Heart left ventricle (tissue), 16 donors: Measurements from ENCODE around the gene SLC7A6. TPM values are rescaled to one million over a fixed set of nuclear protein-coding genes. Genes with fewer than 3 reads are reported as not detected.

Experiments
- ATAC-seq, 4 donors: fragments of 200-7000 bp; cut with Tn5 transposase; one replicate each; pipeline ENCODE4 v1.9.1; 2020 to 2022; ENCODE audit warnings: moderate library complexity in 4 of 4, mild to moderate bottlenecking in 3 of 4, moderate number of reproducible peaks in 1 of 4
- DNase-seq, 5 donors: peaks; one replicate each; pipeline ENCODE4 v3.0.0-alpha.2; 2020
- H3K27ac ChIP-seq, 12 donors: fragments of 200-600 bp; sonication (generic) in 4 of 12; one replicate each; pipeline versions ENCODE4 v1.5.0 to v1.8.0; 2016 to 2022; ENCODE audit warnings: mild to moderate bottlenecking in 2 of 12
- H3K27me3 ChIP-seq, 9 donors: fragments of 200-600 bp; sonication (generic) in 2 of 9; one replicate each; pipeline versions ENCODE4 v1.5.1 to v1.8.0; 2016 to 2022; ENCODE audit warnings: mild to moderate bottlenecking in 3 of 9
- H3K36me3 ChIP-seq, 9 donors: fragments of 200-600 bp; sonication (generic) in 2 of 9; one replicate each; pipeline versions ENCODE4 v1.5.0 to v1.8.0; 2018 to 2022; ENCODE audit warnings: mild to moderate bottlenecking in 2 of 9
- H3K4me1 ChIP-seq, 12 donors: fragments of 200-600 bp; sonication (generic) in 4 of 12; one replicate each; pipeline versions ENCODE4 v1.5.0 to v1.8.0; 2016 to 2022; ENCODE audit warnings: mild to moderate bottlenecking in 3 of 12
- H3K4me3 ChIP-seq, 12 donors: fragments of 200-600 bp; sonication (generic) in 4 of 12; one replicate each; pipeline versions ENCODE4 v1.5.0 to v1.8.0; 2017 to 2022; ENCODE audit warnings: mild to moderate bottlenecking in 9 of 12, moderate library complexity in 4 of 12
- H3K9me3 ChIP-seq, 12 donors: fragments of 200-600 bp; sonication (generic) in 4 of 12; one replicate each; pipeline versions ENCODE4 v1.5.0 to v1.8.0; 2016 to 2022; ENCODE audit warnings: mild to moderate bottlenecking in 1 of 12
- CTCF ChIP-seq, 12 donors: fragments of 200-600 bp; sonication (generic) in 4 of 12; IDR thresholded peaks; one replicate each; pipeline versions ENCODE4 v1.5.0 to v1.8.0; 2018 to 2022; ENCODE audit warnings: antibody characterized with exemption in 12 of 12, mild to moderate bottlenecking in 5 of 12
- POLR2A ChIP-seq, 2 donors: fragments of 450-650 bp; IDR thresholded peaks; one replicate each; pipeline ENCODE4 v1.6.1; 2017; ENCODE audit warnings: antibody characterized with exemption in 2 of 2, mild to moderate bottlenecking in 2 of 2, moderate library complexity in 2 of 2
- whole genome bisulfite sequencing, 4 donors: extraction: QIAGEN DNeasy Blood & Tissue Kit in 2 of 4; methylation state at CpG; one replicate each; pipeline versions ENCODE4 v1.1.5 to v1.1.7; 2013 to 2018; 5-methylcytosine and 5-hydroxymethylcytosine counted together
- intact Hi-C, 10 donors: fragments of 100-400 bp; cut with DNase I; formaldehyde crosslinking; loops; one replicate each; pipeline versions ENCODE4 v1.11.1 to v1.14.2; 2022
- polyA plus RNA-seq, 2 donors: library from polyadenylated mRNA; stranded (reverse); fragments of 200-250 nt; gene quantifications; one replicate each; pipeline ENCODE4 v1.2.3, GENCODE V29; 2013
- total RNA-seq, 9 donors: library from RNA; depleted of rRNA in 2 of 9; stranded (reverse); fragments of >200 nt in 2 of 9; fragmentation: NEBNext Ultra II Directional in 3 of 9; extraction: Animal tissue kit (Norgen Biotek cat#: 25700) in 3 of 9; gene quantifications; one replicate each; pipeline versions ENCODE4 v1.1.0 to v1.2.4, GENCODE V29; 2016 to 2023
- donor health status: ischemic (EF 13 %, LVEDD 7.1; RV severe dilation, severe dysfunction).
- donor health status: healthy with polysubstance abuse.
- donor health status: DM: no; HTN: yes; CAD: no.
- donor health status: DM: no; HTN: no; CAD: no.
- donor health status: ischemic (EF 25% LVEDD 6.9; RV normal size, moderate dysfunction).
- donor health status: ischemic (EF 25% LVEDD 5.7; RV mildly dilated, moderate dysfunction).
- donor health status: healthy.
- donor health status: DM: yes; HTN: yes; CAD: no.
- donor health status: ischemic (EF 35%, LVEDD 5.7; RV mildly dilated, moderate dysfunction).
- donor health status: nonischemic (EF 11% LVEDD 7.7; RV severe dilation, severe dysfunction).
- donor health status: DM: yes; HTN: yes; CAD: no.
- donor health status: PGD.
- donor health status: ischemic (EF 29% LVEDD 5.4; RV normal size, mild dysfunction).
- donor health status: nonischemic (EF 23%, LVEDD 6.1; RV moderate dilation, normal function).

The SLC7A6 gene
- total and polyA plus RNA-seq, 11 donors, result 32.7 to 76.0 (median 45.6) TPM

- 53 to 64% (median 57%) methylated on average over 2 to 5 of the region's 5 CpGs for WGBS, 4 donors
- intact Hi-C loops, result loop anchor here in 4 of 10 donors (5.0 to 10.0 kb wide), 2 partner anchors 66 to 1278 kb away; partner anchors contain the start of genes PRMT7 (in 3 of the 4) and SLC7A6OS (in 3 of the 4)
- DNase-seq, result peak in 3 of 5 donors; percentile 39 to 55 (median 45)
- H3K4me3 ChIP-seq, result peak overlapping the region in 9 of 12 donors; percentile 65 to 98 (median 89)
- TF ChIP-seq POLR2A (IDR thresholded peaks at IDR 0.05) (no peak), CTCF (IDR thresholded peaks at IDR 0.05) (no peak)
- H3K9me3 ChIP-seq, result no peaks in the 10 kb centered on the region
- no peaks in the 10 kb centered on the region for H3K27me3 ChIP-seq
- peaks cover 0 to 32% (median 24%) of the 10 kb centered on the region in 9 donors for H3K36me3 ChIP-seq
- H3K27ac ChIP-seq, result peak overlapping the region; percentile 59 to 97 (median 87)
- H3K4me1 ChIP-seq, result peaks cover 4 to 69% (median 51%) of the 10 kb centered on the region in 12 donors
- ATAC-seq, result no peak
Measured at GRCh38 chr16:68246666-68247065, 17.7 kb upstream of the SLC7A6 start.

- 64 to 78% (median 68%) methylated on average over 4 of the region's 4 CpGs for WGBS, 4 donors
- H3K27ac ChIP-seq, result peak overlapping the region; percentile 59 to 97 (median 87)
Measured at GRCh38 chr16:68247400-68247799, 16.9 kb upstream of the SLC7A6 start.

GRCh38 chr16:68247932-68248331 is 16.4 kb upstream of the SLC7A6 start:
- Histone ChIP-seq H3K36me3 (peaks cover 0 to 45% (median 29%) of the 10 kb centered on the region in 9 donors), H3K27me3 (no peaks in the 10 kb centered on the region), H3K27ac (peak overlapping the region; percentile 59 to 97 (median 87)), H3K9me3 (no peaks in the 10 kb centered on the region), H3K4me3 (peak overlapping the region in 4 of 12 donors; percentile 9 to 96 (median 49)), H3K4me1 (peaks cover 7 to 79% (median 58%) of the 10 kb centered on the region in 12 donors)
- TF ChIP-seq CTCF (IDR thresholded peaks at IDR 0.05) (no peak), POLR2A (IDR thresholded peaks at IDR 0.05) (no peak)
- WGBS, 4 donors, result 63 to 72% (median 68%) methylated on average over 3 to 4 of the region's 4 CpGs
- intact Hi-C loops, result loop anchor here in 4 of 10 donors (5.0 to 10.0 kb wide), 2 partner anchors 64 to 1277 kb away; partner anchors contain the start of genes PRMT7 (in 3 of the 4) and SLC7A6OS (in 3 of the 4)
- peak in 2 of 4 donors; percentile 2 to 6 for ATAC-seq
- peak in 1 of 5 donors; percentile 48 for DNase-seq

More at GRCh38 chr16:68247400-68247799, 16.9 kb upstream of the SLC7A6 start:
- H3K4me1 ChIP-seq, result peaks cover 4 to 74% (median 54%) of the 10 kb centered on the region in 12 donors
- no peak for TF ChIP-seq CTCF (IDR thresholded peaks at IDR 0.05)
- TF ChIP-seq POLR2A (IDR thresholded peaks at IDR 0.05), result no peak
- no peaks in the 10 kb centered on the region for H3K27me3 ChIP-seq
- H3K9me3 ChIP-seq, result no peaks in the 10 kb centered on the region
- peaks cover 0 to 40% (median 26%) of the 10 kb centered on the region in 9 donors for H3K36me3 ChIP-seq
- DNase-seq (peak in 4 of 5 donors; percentile 22 to 62 (median 44)), ATAC-seq (peak in 2 of 4 donors; percentile 14 to 17)
- intact Hi-C loops, result loop anchor here in 4 of 10 donors (5.0 to 10.0 kb wide), 2 partner anchors 65 to 1277 kb away; partner anchors contain the start of genes PRMT7 (in 3 of the 4) and SLC7A6OS (in 3 of the 4)
- peak overlapping the region in 6 of 12 donors; percentile 9 to 96 (median 49) for H3K4me3 ChIP-seq

GRCh38 chr16:68249371-68249770 is 15.0 kb upstream of the SLC7A6 start:
- ATAC-seq, result no peak
- Histone ChIP-seq H3K36me3 (peaks cover 0 to 59% (median 43%) of the 10 kb centered on the region in 9 donors), H3K27me3 (no peaks in the 10 kb centered on the region), H3K4me1 (peaks cover 8 to 86% (median 65%) of the 10 kb centered on the region in 12 donors), H3K4me3 (no peak overlapping the region), H3K27ac (peak overlapping the region in 11 of 12 donors; percentile 70 to 97 (median 87)), H3K9me3 (no peaks in the 10 kb centered on the region)
- WGBS, 4 donors, result 70 to 78% (median 75%) methylated on average over 4 of the region's 4 CpGs
- TF ChIP-seq CTCF (IDR thresholded peaks at IDR 0.05) (no peak), POLR2A (IDR thresholded peaks at IDR 0.05) (no peak)
- intact Hi-C loops, result loop anchor here in 4 of 10 donors (5.0 to 10.0 kb wide), 2 partner anchors 63 to 1275 kb away; partner anchors contain the start of genes PRMT7 (in 3 of the 4) and SLC7A6OS (in 3 of the 4)
- DNase-seq, result no peak
